Measurements from ENCODE around the gene IRF3. TPM values are rescaled to one million over a fixed set of nuclear protein-coding genes. Genes with fewer than 3 reads are reported as not detected.
A peak's percentile ranks its signal among the peaks of the same experiment; 100 is the strongest.

The IRF3 gene, protein sequence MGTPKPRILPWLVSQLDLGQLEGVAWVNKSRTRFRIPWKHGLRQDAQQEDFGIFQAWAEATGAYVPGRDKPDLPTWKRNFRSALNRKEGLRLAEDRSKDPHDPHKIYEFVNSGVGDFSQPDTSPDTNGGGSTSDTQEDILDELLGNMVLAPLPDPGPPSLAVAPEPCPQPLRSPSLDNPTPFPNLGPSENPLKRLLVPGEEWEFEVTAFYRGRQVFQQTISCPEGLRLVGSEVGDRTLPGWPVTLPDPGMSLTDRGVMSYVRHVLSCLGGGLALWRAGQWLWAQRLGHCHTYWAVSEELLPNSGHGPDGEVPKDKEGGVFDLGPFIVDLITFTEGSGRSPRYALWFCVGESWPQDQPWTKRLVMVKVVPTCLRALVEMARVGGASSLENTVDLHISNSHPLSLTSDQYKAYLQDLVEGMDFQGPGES
- 123 and 133 TPM in 2 replicates for total RNA-seq (2014; rRNA removed; shearing (Covaris generic))

GRCh38 chr19:49665351-49666119 is at the start of gene IRF3, which contains the start of gene BCL2L12:
Gene IRF3 (minus strand): TSS chr19:49665857. CDS start chr19:49664838, 1,019 bp downstream.
Gene BCL2L12 (plus strand): TSS chr19:49665933. CDS start chr19:49666693, 760 bp downstream.
- DNase-seq (ENCODE audit: low spot score): peak; percentile 96

- no peak for DNase-seq (ENCODE audit: low spot score)
Observed at GRCh38 chr19:49713236-49713845, 47.7 kb upstream of the IRF3 start.

- DNase-seq (ENCODE audit: low spot score): peak; percentile 56
Observed at GRCh38 chr19:49712397-49712859, 46.8 kb upstream of the IRF3 start.

- no peak for DNase-seq (ENCODE audit: low spot score)
Observed at GRCh38 chr19:49710372-49710951, 44.8 kb upstream of the IRF3 start.

DNA sequence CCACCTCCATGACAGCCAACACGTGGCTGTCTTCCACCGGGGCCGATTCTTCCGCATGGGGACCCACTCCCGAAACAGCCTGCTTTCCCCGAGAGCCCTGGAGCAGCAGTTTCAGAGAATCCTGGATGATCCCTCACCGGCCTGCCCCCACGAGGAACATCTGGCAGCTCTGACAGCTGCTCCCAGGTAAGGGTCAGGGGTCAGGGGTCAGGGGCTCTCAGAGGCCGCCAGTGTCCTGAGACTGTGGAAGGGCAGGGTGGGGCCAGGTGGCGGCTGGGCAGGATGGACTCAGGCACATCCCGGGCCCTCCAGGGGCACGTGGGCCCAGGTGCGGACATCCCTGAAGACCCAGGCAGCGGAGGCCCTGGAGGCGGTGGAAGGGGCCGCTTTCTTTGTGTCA is 40.3 kb upstream of the IRF3 start:
- no peak for DNase-seq (ENCODE audit: low spot score)

DNA sequence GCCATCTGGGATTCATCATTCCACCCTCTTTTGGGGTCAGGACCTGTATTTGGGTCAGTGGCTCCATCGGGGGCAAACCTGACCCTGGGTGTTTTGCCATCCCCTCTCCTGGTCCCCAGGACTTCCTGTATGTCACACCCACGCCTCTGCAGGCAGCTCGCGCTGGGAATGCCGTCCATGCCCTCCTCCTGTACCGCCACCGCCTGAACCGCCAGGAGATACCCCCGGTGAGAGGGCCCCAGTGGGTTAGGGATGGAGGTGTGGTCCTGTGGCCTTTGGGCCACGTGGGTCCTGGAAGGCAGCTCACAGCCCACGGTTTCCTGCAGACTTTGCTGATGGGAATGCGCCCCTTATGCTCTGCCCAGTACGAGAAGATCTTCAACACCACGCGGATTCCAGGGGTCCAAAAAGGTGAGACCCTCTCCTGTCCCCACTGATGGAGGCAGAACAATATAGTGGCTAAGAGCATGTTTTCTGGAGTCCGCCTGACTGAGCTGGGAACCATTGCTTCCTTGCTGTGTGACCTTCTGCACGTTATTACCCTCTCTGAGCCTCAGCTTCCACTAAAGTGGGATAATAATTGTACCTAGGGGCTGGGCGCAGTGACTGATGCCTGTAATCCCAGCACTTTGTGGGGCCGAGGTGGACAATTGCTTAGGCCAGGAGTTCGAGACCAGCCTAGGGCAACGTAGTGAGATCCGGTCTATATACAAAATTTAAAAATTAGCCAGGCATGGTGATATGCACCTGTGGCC is 39.4 kb upstream of the IRF3 start:
- DNase-seq (ENCODE audit: low spot score): no peak

DNA sequence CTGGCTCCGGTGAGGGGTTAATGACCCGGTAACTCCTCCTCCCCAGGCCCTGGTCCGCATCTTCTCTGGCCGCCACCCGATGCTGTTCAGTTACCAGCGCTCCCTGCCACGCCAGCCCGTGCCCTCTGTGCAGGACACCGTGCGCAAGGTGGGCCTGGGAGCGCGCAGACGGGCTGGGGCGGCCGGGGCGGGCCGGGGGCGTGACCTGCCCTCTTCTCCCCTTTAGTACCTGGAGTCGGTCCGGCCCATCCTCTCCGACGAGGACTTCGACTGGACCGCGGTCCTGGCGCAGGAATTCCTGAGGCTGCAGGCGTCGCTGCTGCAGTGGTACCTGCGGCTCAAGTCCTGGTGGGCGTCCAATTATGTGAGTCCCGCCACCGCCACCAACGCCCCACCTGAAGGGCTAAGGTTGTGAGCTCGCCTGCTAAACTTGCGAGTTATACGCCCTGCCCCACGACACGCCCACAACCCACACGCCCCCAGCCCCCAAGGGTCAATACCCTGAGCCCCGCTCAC is 35.7 kb upstream of the IRF3 start:
- DNase-seq (ENCODE audit: low spot score): no peak

DNA sequence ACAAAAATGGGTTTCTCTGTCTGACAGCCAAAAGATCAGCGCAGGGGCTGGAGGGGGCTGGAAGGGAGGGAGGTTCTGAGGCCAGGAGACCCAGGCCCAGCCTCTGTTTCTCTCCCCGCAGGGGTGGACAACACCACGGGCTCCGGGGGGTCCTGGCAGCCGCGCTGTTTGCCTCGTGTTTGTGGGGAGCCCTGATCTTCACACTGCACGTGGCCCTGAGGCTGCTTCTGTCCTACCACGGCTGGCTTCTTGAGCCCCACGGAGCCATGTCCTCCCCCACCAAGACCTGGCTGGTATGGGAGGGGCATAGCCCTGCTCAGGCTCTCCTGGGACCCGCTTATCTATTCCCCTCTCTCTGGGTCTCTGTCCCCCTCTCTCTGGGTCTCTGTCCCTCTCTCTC is 34.9 kb upstream of the IRF3 start:
- DNase-seq (ENCODE audit: low spot score): no peak

DNA sequence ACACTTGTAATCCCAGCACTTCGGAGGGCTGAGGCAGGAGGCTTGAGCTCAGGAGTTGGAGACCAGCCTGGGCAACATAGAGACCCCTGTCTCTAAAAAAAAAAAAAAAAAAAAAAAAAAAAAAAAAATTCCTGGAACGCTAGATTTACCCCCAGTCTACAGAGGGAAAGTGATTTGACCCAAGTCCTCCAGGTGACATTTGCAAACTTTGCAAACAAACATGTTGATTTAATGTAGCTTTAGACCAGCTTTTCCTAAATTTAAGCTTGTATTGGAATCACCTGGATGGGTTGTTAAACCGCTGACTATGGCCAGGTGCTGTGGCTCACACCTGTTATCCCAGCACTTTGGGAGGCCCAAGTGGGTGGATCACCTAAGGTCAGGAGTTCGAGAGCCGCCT is 33.7 kb upstream of the IRF3 start:
- no peak for DNase-seq (ENCODE audit: low spot score)

DNA sequence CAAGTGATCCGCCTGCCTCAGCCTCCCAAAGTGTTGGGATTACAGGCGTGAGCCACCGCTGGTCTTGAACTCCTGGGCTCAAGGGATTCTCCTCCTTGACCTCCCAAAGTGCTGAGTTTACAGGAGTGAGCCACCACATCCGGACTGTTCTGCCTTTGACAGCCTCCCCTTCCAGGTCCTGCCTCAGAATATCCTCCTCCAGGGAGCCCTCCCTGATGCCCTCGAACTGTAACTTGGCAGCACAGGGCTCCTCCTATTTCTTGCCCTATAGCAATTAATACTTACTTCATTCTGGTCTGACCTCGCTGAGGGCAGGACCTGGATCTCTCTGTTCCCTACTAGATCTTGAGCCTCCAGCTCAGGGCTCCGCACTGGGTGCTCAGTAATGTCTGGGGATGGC is 31.2 kb upstream of the IRF3 start:
- no peak for DNase-seq (ENCODE audit: low spot score)

DNA sequence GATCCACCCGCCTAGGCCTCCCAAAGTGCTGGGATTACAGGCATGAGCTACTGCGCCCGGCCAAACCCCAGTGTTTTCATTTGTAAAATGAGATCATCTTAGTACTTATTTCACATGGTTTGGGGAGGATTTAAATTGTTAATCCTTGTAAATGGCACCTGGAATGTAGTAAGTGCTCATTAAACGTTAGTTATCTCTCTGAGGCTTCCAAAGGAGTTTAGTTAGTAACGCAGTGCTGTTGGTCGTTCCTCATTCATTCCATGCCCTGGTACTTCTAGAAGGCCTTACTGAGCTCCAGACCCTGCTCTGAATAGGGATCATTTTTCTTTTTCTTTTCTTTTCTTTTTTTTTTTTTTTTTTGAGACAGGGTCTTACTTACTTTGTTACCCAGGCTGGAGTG is 30.5 kb upstream of the IRF3 start:
- no peak for DNase-seq (ENCODE audit: low spot score)

DNA sequence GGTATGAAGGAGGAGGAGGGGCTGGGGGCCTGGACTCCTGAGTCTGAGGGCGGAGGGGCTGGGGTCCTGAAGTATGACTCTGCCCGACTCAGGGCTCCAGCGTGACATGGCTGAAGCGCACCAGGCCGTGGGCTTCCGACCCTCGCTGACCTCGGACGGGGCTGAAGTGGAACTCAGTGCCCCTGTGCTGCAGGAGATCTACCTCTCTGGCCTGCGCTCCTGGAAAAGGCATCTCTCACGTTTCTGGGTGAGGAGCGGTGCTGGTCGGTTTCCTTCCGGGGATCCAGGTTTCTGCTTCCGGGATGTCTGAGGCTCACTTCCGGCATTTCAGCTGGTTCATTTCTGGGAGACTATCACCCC is 26.5 kb upstream of the IRF3 start:
- no peak for DNase-seq (ENCODE audit: low spot score)

- no peak for DNase-seq (ENCODE audit: low spot score)
Observed at GRCh38 chr19:49691243-49692146, 25.8 kb upstream of the IRF3 start.

DNA sequence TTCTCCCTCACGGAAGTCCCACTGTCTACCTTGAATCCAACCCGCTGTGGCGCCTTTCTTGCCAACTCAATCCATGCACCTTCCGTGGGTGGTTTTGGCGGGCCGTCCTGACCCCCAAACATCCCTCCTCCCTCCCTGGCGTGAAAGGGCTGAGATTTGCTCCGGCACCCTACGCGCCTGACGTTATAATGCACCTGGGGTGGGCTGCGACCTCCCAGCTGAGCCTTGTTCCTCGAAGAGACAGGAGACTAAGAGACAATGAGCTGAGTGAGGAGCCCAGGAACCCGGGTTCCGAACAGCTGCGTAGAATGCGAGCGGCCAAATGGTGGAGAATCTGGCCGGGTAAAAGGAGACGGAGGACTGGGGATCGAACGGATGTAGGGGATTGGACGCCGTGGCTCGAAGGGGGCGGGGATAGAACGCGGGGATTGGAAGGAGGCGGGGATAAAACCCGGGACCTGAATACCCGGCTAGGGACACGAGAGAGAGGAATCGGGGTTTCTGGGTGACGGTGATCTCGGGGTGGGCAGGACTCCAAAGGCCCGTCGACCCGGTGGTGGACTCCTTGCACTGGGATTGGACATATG is 25.1 kb upstream of the IRF3 start, which contains the start of gene CPT1C:
CPT1C (plus strand) TSS at position 461 of the 587 bp plus-strand sequence. CDS start 1,137 bp downstream, outside the sequence.
- DNase-seq (ENCODE audit: low spot score): no peak

- DNase-seq (ENCODE audit: low spot score): no peak
Observed at GRCh38 chr19:49690079-49690655, 24.5 kb upstream of the IRF3 start.

GRCh38 chr19:49689133-49690078 is 23.7 kb upstream of the IRF3 start, which contains the start of gene ADM5:
Gene ADM5 (plus strand): TSS chr19:49689594. CDS start chr19:49689838, 244 bp downstream.
- DNase-seq (ENCODE audit: low spot score): no peak

DNA sequence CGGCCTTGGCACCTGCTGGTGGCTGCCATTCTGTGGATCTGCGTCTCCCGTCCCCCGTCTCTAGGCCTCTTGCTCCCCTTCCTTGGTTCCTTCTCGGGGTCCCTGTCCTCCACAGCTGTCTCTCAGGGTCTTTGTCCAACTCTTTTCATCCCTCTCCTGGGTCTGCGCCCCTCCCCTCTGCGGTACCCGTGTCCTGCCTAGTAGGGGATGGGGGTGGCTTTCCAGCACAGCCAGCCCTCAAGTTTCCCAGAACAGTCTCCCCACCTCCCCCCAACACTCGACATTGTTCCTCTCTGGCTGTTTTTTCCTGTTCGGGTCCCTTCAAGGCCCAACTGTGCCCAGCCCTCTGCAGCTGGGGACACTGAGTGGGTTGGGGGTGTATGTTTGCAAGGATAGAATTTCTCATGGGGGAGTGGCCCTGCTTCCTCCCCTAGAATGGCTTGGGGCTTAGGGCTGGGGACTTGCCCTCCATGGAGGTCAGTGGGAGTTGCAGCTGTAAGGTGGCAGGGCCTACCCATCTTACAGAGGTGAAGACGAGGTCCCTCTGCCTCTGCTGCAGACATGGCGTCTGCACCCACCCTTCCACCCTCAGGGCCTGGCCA is 23.0 kb upstream of the IRF3 start:
- DNase-seq (ENCODE audit: low spot score): no peak
